Caco-2 (cell line): ENCODE data around the gene CACNA1C. TPM values are rescaled to one million over a fixed set of nuclear protein-coding genes. Genes with fewer than 3 reads are reported as not detected.

Experiments
- BruUV-seq: library from RNA; stranded (reverse); fragments of 400-500 nt; replicated peaks from 2 replicates; lab custom pipeline; 2021; lab: Mats Ljungman, UMichigan
- CTCF ChIA-PET: fragments of 300-600 bp; sonication (Branson Sonifier 250); formaldehyde crosslinking; loops from one replicate; lab custom pipeline; 2022; ENCODE audit warnings: antibody characterized with exemption; lab: Charles Lee
- POLR2A ChIA-PET: fragments of 300-600 bp; sonication (Branson Sonifier 250); formaldehyde crosslinking; loops from one replicate; lab custom pipeline; 2022; ENCODE audit warnings: antibody characterized with exemption; lab: Charles Lee
- DNase-seq, 2 experiments: peaks; one replicate each; pipeline versions ENCODE4 v3.0.0 to v3.0.0-alpha.2; 2020 to 2022
- H3K27me3 ChIP-seq: replicated peaks from 2 replicates; pipeline ENCODE4 v1.6.0; 2011; ENCODE audit warnings: low read length; ENCODE audit not compliant: control insufficient read depth, insufficient read depth
- H3K36me3 ChIP-seq: 2 replicates; pipeline ENCODE4 v1.5.1; 2011; ENCODE audit warnings: low read length; ENCODE audit not compliant: control insufficient read depth, insufficient read depth
- H3K4me1 ChIP-seq: fragments of 250-450 bp; sonication (Bioruptor Pico); 2 replicates; pipeline ENCODE4 v1.5.1; 2020; ENCODE audit warnings: mild to moderate bottlenecking
- H3K4me3 ChIP-seq: 2 replicates; pipeline ENCODE4 v1.5.1; 2011; ENCODE audit warnings: low read depth, mild to moderate bottlenecking, control low read depth, low read length
- H3K9me3 ChIP-seq: fragments of 250-450 bp; sonication (Bioruptor Pico); 2 replicates; pipeline ENCODE4 v1.5.1; 2020; ENCODE audit warnings: mild to moderate bottlenecking, moderate library complexity
- H3K27ac Mint-ChIP-seq: one replicate; pipeline ENCODE4 v1.8.0; 2022; ENCODE audit warnings: mixed read lengths; ENCODE audit not compliant: unreplicated experiment
- H3K27me3 Mint-ChIP-seq: one replicate; pipeline ENCODE4 v1.8.0; 2022; ENCODE audit warnings: mixed read lengths; ENCODE audit not compliant: insufficient read depth, unreplicated experiment
- H3K36me3 Mint-ChIP-seq: one replicate; pipeline ENCODE4 v1.8.0; 2022; ENCODE audit warnings: mild to moderate bottlenecking, mixed read lengths; ENCODE audit not compliant: insufficient read depth, unreplicated experiment
- H3K4me1 Mint-ChIP-seq: one replicate; pipeline ENCODE4 v1.8.0; 2022; ENCODE audit warnings: low read depth, mixed read lengths; ENCODE audit not compliant: unreplicated experiment
- H3K4me3 Mint-ChIP-seq: one replicate; pipeline ENCODE4 v1.8.0; 2022; ENCODE audit warnings: mild to moderate bottlenecking, moderate library complexity, mixed read lengths; ENCODE audit not compliant: unreplicated experiment
- H3K9me3 Mint-ChIP-seq: one replicate; pipeline ENCODE4 v1.8.0; 2022; ENCODE audit warnings: mixed read lengths; ENCODE audit not compliant: unreplicated experiment
- CTCF ChIP-seq, 2 experiments: fragments of 200-600 bp in 1 of 2; IDR thresholded peaks; 1 replicate in 1 of 2; 2 replicates in 1 of 2; pipeline versions ENCODE4 v1.5.1 to v1.8.0; 2011 to 2022; ENCODE audit warnings: antibody characterized with exemption in 1 of 2, control low read depth in 1 of 2, inconsistent platforms in 1 of 2, low read depth in 1 of 2, low read length in 1 of 2, mild to moderate bottlenecking in 1 of 2, moderate library complexity in 1 of 2; ENCODE audit not compliant: insufficient read depth in 1 of 2, severe bottlenecking in 1 of 2, unreplicated experiment in 1 of 2
- intact Hi-C: fragments of 100-400 bp; cut with micrococcal nuclease; formaldehyde crosslinking; loops from one replicate; pipeline ENCODE4 v1.10.0; 2022; ENCODE audit not compliant: unreplicated experiment
- total RNA-seq: library from RNA; stranded (reverse); gene quantifications from 2 replicates; pipeline ENCODE4 v1.2.3, GENCODE V29; 2022

The CACNA1C gene
- total RNA-seq, 1 experiment from 2014 or later = not detected

DNA sequence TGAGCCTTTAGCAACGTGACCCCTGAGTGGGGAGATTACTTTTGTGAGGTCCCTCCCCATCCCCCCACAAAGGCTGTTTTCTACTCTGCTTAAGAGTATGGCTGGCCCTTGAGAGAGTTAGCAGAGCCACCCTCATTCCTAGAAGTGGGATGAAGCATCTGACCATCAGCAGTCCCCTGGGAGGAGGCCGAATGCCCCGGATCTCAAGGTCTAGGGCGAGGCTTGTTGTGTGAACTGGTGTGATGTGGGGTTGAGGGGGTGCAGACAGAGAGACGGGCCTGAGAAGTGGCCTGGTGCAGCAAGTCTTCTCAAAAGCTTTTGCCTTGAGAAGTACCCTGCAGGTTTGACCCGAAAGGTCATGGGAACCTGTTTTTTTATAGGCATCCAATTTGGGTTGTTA is 589.0 kb downstream of the CACNA1C start:
- ChIA-PET CTCF (interaction anchor here (0.6 kb wide), 1 partner anchor 1167 kb away, joined by 3 read pairs; no protein-coding TSS in a partner anchor), POLR2A (no interaction called here)
- Mint-ChIP-seq H3K27me3 (peaks cover 48% of the 10 kb centered on the region), H3K9me3 (no peaks in the 10 kb centered on the region), H3K4me3 (no peak overlapping the region), H3K36me3 (no peaks in the 10 kb centered on the region), H3K4me1 (no peaks in the 10 kb centered on the region), H3K27ac (no peak overlapping the region)
- DNase-seq = no peak
- Histone ChIP-seq H3K4me3 (no peak overlapping the region), H3K4me1 (no peaks in the 10 kb centered on the region), H3K36me3 (no peaks in the 10 kb centered on the region), H3K9me3 (no peaks in the 10 kb centered on the region), H3K27me3 (no peaks in the 10 kb centered on the region; the same call in none of the 2 replicates)
- TF ChIP-seq CTCF (IDR thresholded peaks at IDR 0.05; ENCODE audit: insufficient read depth in 1 of 2, low read depth in 1 of 2, low read length in 1 of 2, severe bottlenecking in 1 of 2, unreplicated experiment in 1 of 2) = no peak
- intact Hi-C loops = no loop called here
- BruUV-seq = no TSS peak

GRCh38 chr12:2642176-2642892 is 589.5 kb downstream of the CACNA1C start:
- Mint-ChIP-seq H3K4me1 (no peaks in the 10 kb centered on the region), H3K27ac (no peak overlapping the region), H3K9me3 (no peaks in the 10 kb centered on the region), H3K27me3 (peaks cover 48% of the 10 kb centered on the region), H3K36me3 (no peaks in the 10 kb centered on the region), H3K4me3 (no peak overlapping the region)
- H3K9me3 ChIP-seq = no peaks in the 10 kb centered on the region
- intact Hi-C loops = no loop called here
- no peaks in the 10 kb centered on the region; the same call in none of the 2 replicates for H3K27me3 ChIP-seq
- no peak overlapping the region for H3K4me3 ChIP-seq
- no peak for TF ChIP-seq CTCF (IDR thresholded peaks at IDR 0.05; ENCODE audit: insufficient read depth in 1 of 2, low read depth in 1 of 2, low read length in 1 of 2, severe bottlenecking in 1 of 2, unreplicated experiment in 1 of 2)
- H3K36me3 ChIP-seq = no peaks in the 10 kb centered on the region
- no TSS peak for BruUV-seq
- DNase-seq = peak in 1 of 2 experiments; percentile 20
- CTCF ChIA-PET = no interaction called here
- no peaks in the 10 kb centered on the region for H3K4me1 ChIP-seq
- POLR2A ChIA-PET = no interaction called here

GRCh38 chr12:2642896-2643425 is 590.2 kb downstream of the CACNA1C start:
- no peaks in the 10 kb centered on the region for H3K36me3 ChIP-seq
- Mint-ChIP-seq H3K36me3 (no peaks in the 10 kb centered on the region), H3K4me1 (no peaks in the 10 kb centered on the region), H3K4me3 (no peak overlapping the region), H3K27me3 (peaks cover 44% of the 10 kb centered on the region), H3K9me3 (no peaks in the 10 kb centered on the region), H3K27ac (no peak overlapping the region)
- H3K4me1 ChIP-seq = no peaks in the 10 kb centered on the region
- no peaks in the 10 kb centered on the region; the same call in none of the 2 replicates for H3K27me3 ChIP-seq
- peak in 1 of 2 experiments; percentile 23 for DNase-seq
- no peak for TF ChIP-seq CTCF (IDR thresholded peaks at IDR 0.05; ENCODE audit: insufficient read depth in 1 of 2, low read depth in 1 of 2, low read length in 1 of 2, severe bottlenecking in 1 of 2, unreplicated experiment in 1 of 2)
- no peaks in the 10 kb centered on the region for H3K9me3 ChIP-seq
- ChIA-PET POLR2A (no interaction called here), CTCF (no interaction called here)
- intact Hi-C loops = no loop called here
- H3K4me3 ChIP-seq = no peak overlapping the region
- BruUV-seq = no TSS peak
